Activated CD4-positive, CD25-positive, alpha-beta regulatory T cell treated with anti-CD3 and anti-CD28 coated beads, Interleukin-2, amount 50 U/mL, for 24 hours (primary cell): Measurements from ENCODE around the gene DAGLB.
"Not testable (repeated sequence)": the region's sequence is repeated elsewhere in the genome, so short reads cannot be mapped to it uniquely, and the experiment has no call there.

Experiments used
- ATAC-seq, 2 donors: fragments of 150-1000 bp; cut with Tn5 transposase; one replicate each; pipeline ENCODE4 v1.10.0; 2021; ENCODE audit warnings: mild to moderate bottlenecking in 1 of 2, moderate library complexity in 1 of 2

DAGLB gene

GRCh38 chr7:6460990-6461584, 13.3 kb upstream of the DAGLB start:
- no peak for ATAC-seq

- no peak for ATAC-seq
Measured at GRCh38 chr7:6460303-6460702, 12.5 kb upstream of the DAGLB start.

- ATAC-seq: not testable (repeated sequence)
Measured at GRCh38 chr7:6458676-6459075, 10.9 kb upstream of the DAGLB start.

GRCh38 chr7:6453734-6454133, 6.0 kb upstream of the DAGLB start:
- ATAC-seq: no peak

- no peak for ATAC-seq
Measured at GRCh38 chr7:6451224-6451705, 3.5 kb upstream of the DAGLB start.

GRCh38 chr7:6450591-6450990, 2.8 kb upstream of the DAGLB start:
- not testable (repeated sequence) for ATAC-seq

GRCh38 chr7:6449884-6450283, 2.1 kb upstream of the DAGLB start:
- not testable (repeated sequence) for ATAC-seq

GRCh38 chr7:6448943-6449543, 1.3 kb upstream of the DAGLB start:
- no peak for ATAC-seq

GRCh38 chr7:6446838-6447580, 745 bp downstream of the DAGLB start:
- ATAC-seq: peak; percentile 15 to 32

GRCh38 chr7:6444516-6445269, 3.1 kb downstream of the DAGLB start:
- no peak for ATAC-seq

GRCh38 chr7:6443372-6443941, 4.3 kb downstream of the DAGLB start:
- ATAC-seq: no peak

GRCh38 chr7:6442114-6442513, 5.6 kb downstream of the DAGLB start:
- no peak for ATAC-seq

GRCh38 chr7:6440381-6440780, 7.4 kb downstream of the DAGLB start:
- ATAC-seq: no peak

- ATAC-seq: no peak
Measured at GRCh38 chr7:6438427-6438826, 9.3 kb downstream of the DAGLB start.

GRCh38 chr7:6437251-6437650, 10.5 kb downstream of the DAGLB start:
- ATAC-seq: peak; percentile 42 to 75

- no peak for ATAC-seq
Measured at GRCh38 chr7:6436385-6436685, 11.4 kb downstream of the DAGLB start.

GRCh38 chr7:6435486-6436384, 12.0 kb downstream of the DAGLB start:
- ATAC-seq: peak; percentile 81 to 84

- no peak for ATAC-seq
Measured at GRCh38 chr7:6433784-6434615, 13.8 kb downstream of the DAGLB start.

GRCh38 chr7:6432781-6433180, 15.0 kb downstream of the DAGLB start:
- no peak for ATAC-seq

- ATAC-seq: no peak
Measured at GRCh38 chr7:6430974-6431373, 16.8 kb downstream of the DAGLB start.
